NCI-H1417 treated with DMSO at 0.1 percent for 48 hours (cell line): Measurements from ENCODE around the gene SETX.
"Not testable (repeated sequence)": the region's sequence is repeated elsewhere in the genome, so short reads cannot be mapped to it uniquely, and the experiment has no call there.

Experiments used
- DNase-seq: peaks from one replicate; lab custom pipeline; 2025; lab: John Stamatoyannopoulos, UW

The SETX gene

GRCh38 chr9:132354637-132355355 is at the start of gene SETX:
Gene SETX, minus strand, starts transcription at chr9:132354986. Its CDS starts 5,558 bp downstream, at chr9:132349428.
- peak; percentile 90 for DNase-seq

GRCh38 chr9:132404228-132404881 is 49.6 kb upstream of the SETX start:
- DNase-seq, result no peak

- DNase-seq, result no peak
Observed at GRCh38 chr9:132401824-132402223, 47.0 kb upstream of the SETX start.

GRCh38 chr9:132395560-132395959 is 40.8 kb upstream of the SETX start:
- DNase-seq, result no peak

- no peak for DNase-seq
Observed at GRCh38 chr9:132391449-132391848, 36.7 kb upstream of the SETX start.

GRCh38 chr9:132390966-132391365 is 36.2 kb upstream of the SETX start:
- no peak for DNase-seq

GRCh38 chr9:132387133-132387532 is 32.3 kb upstream of the SETX start:
- no peak for DNase-seq

- DNase-seq, result no peak
Observed at GRCh38 chr9:132384376-132384775, 29.6 kb upstream of the SETX start.

- DNase-seq, result no peak
Observed at GRCh38 chr9:132383462-132383883, 28.7 kb upstream of the SETX start.

GRCh38 chr9:132381966-132382541 is 27.3 kb upstream of the SETX start:
- DNase-seq, result no peak

- DNase-seq, result not testable (repeated sequence)
Observed at GRCh38 chr9:132378416-132378815, 23.6 kb upstream of the SETX start.

GRCh38 chr9:132377769-132378168 is 23.0 kb upstream of the SETX start:
- DNase-seq, result not testable (repeated sequence)

- DNase-seq, result no peak
Observed at GRCh38 chr9:132372177-132373095, 17.6 kb upstream of the SETX start.

- DNase-seq, result no peak
Observed at GRCh38 chr9:132370592-132370991, 15.8 kb upstream of the SETX start.

GRCh38 chr9:132369421-132369820 is 14.6 kb upstream of the SETX start:
- DNase-seq, result no peak

- DNase-seq, result no peak
Observed at GRCh38 chr9:132367613-132368313, 13.0 kb upstream of the SETX start.

- no peak for DNase-seq
Observed at GRCh38 chr9:132366481-132366880, 11.7 kb upstream of the SETX start.

GRCh38 chr9:132365986-132366385 is 11.2 kb upstream of the SETX start:
- no peak for DNase-seq

GRCh38 chr9:132364068-132364467 is 9.3 kb upstream of the SETX start:
- no peak for DNase-seq

- DNase-seq, result no peak
Observed at GRCh38 chr9:132357764-132358163, 3.0 kb upstream of the SETX start.

- no peak for DNase-seq
Observed at GRCh38 chr9:132356324-132356924, 1.6 kb upstream of the SETX start.
